GM21447 (cell line): ENCODE measurements around the gene RAX.

Experiments used
- ATAC-seq: cut with Tn5 transposase; IDR thresholded peaks from one replicate; pipeline ENCODE4 v1.9.1; 2021; ENCODE audit not compliant: unreplicated experiment

RAX gene

GRCh38 chr18:59272891-59273758, at the start of gene RAX:
RAX (minus strand) TSS chr18:59273454; CDS start chr18:59273206, 248 bp downstream.
- ATAC-seq, result no peak

GRCh38 chr18:59318460-59319050, 45.3 kb upstream of the RAX start, which contains the start of gene CPLX4:
CPLX4 (minus strand) TSS chr18:59318649; CDS start chr18:59318462, 187 bp downstream.
- ATAC-seq, result no peak

GRCh38 chr18:59311631-59312030, 38.4 kb upstream of the RAX start:
- ATAC-seq, result no peak

GRCh38 chr18:59308938-59309260, 35.6 kb upstream of the RAX start:
- no peak for ATAC-seq

- ATAC-seq, result peak; percentile 78
These were observed 35.1 kb upstream of the RAX start for GRCh38 chr18:59308248-59308937.

GRCh38 chr18:59306640-59307039, 33.4 kb upstream of the RAX start:
- ATAC-seq, result no peak

- ATAC-seq, result no peak
These were observed 32.0 kb upstream of the RAX start for GRCh38 chr18:59305295-59305694.

GRCh38 chr18:59303656-59304195, 30.5 kb upstream of the RAX start:
- no peak for ATAC-seq

GRCh38 chr18:59303006-59303405, 29.8 kb upstream of the RAX start:
- ATAC-seq, result no peak

GRCh38 chr18:59301929-59302328, 28.7 kb upstream of the RAX start:
- ATAC-seq, result no peak

- no peak for ATAC-seq
These were observed 27.5 kb upstream of the RAX start for GRCh38 chr18:59300676-59301285.

GRCh38 chr18:59298871-59299270, 25.6 kb upstream of the RAX start:
- ATAC-seq, result no peak

- no peak for ATAC-seq
These were observed 20.1 kb upstream of the RAX start for GRCh38 chr18:59293317-59293716.

- no peak for ATAC-seq
These were observed 13.1 kb upstream of the RAX start for GRCh38 chr18:59286341-59286740.

- ATAC-seq, result no peak
These were observed 9.1 kb upstream of the RAX start for GRCh38 chr18:59282341-59282740.

GRCh38 chr18:59279722-59280121, 6.5 kb upstream of the RAX start:
- no peak for ATAC-seq

GRCh38 chr18:59279193-59279592, 5.9 kb upstream of the RAX start:
- no peak for ATAC-seq

- no peak for ATAC-seq
These were observed 5.5 kb upstream of the RAX start for GRCh38 chr18:59278793-59279192.

GRCh38 chr18:59276047-59276446, 2.8 kb upstream of the RAX start:
- no peak for ATAC-seq

GRCh38 chr18:59275406-59275949, 2.2 kb upstream of the RAX start:
- no peak for ATAC-seq

- ATAC-seq, result no peak
These were observed 1.3 kb upstream of the RAX start for GRCh38 chr18:59274533-59274928.
